GM12873 (cell line): ENCODE data around the gene AP3B2.

ENCODE experiments used
- CTCF ChIP-seq: IDR thresholded peaks from 2 replicates; pipeline ENCODE4 v1.5.1; 2012; ENCODE audit warnings: low read depth, mild to moderate bottlenecking, moderate library complexity, low read length, control low read depth; ENCODE audit not compliant: insufficient read depth; ENCODE audit errors: missing control alignments

The AP3B2 gene

GRCh38 chr15:82630033-82630432 is 79.6 kb downstream of the AP3B2 start:
- no peak for TF ChIP-seq CTCF

GRCh38 chr15:82625136-82625535 is 84.5 kb downstream of the AP3B2 start:
- no peak for TF ChIP-seq CTCF

- no peak for TF ChIP-seq CTCF
These were observed 85.2 kb downstream of the AP3B2 start for GRCh38 chr15:82624438-82624837.

- TF ChIP-seq CTCF: no peak
These were observed 85.7 kb downstream of the AP3B2 start for GRCh38 chr15:82624008-82624407.

- no peak for TF ChIP-seq CTCF
These were observed 87.7 kb downstream of the AP3B2 start for GRCh38 chr15:82621970-82622369.

GRCh38 chr15:82613747-82614146 is 95.9 kb downstream of the AP3B2 start:
- TF ChIP-seq CTCF: no peak

GRCh38 chr15:82611348-82611747 is 98.3 kb downstream of the AP3B2 start:
- TF ChIP-seq CTCF: no peak
